Measurements from ENCODE around the gene SSBP2.

DNA sequence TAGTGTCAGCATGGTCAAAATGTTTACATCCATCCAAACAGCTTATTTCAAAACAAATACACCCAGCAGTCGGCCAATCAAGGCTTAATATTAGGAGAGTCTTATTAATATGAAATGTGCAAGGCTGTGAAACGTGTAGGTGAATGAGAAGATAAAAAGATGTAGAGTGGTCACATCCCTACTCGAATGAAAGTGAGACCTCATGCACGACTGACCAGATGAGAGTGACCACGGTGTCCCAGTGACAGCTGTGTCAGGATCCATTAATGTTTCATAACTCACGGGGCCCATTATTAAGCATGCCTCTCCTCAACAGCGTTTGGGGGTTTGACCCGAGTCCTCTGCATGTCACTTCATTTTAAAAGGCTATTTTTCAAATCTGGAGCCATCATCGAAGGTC, 39.4 kb upstream of the SSBP2 start:
- TF ChIP-seq ZNF274 (IDR thresholded peaks at IDR 0.05; ENCODE audit: low read depth, low read length) (no peak), REST (IDR thresholded peaks at IDR 0.05; ENCODE audit: low read depth) (no peak), EZH2 (IDR thresholded peaks at IDR 0.05) (no peak), CEBPB (IDR thresholded peaks at IDR 0.05; ENCODE audit: low read depth) (no peak), POLR2A (IDR thresholded peaks at IDR 0.05; ENCODE audit: borderline replicate concordance, extremely low read depth, insufficient read depth, insufficient read length) (no peak), CTCF (IDR thresholded peaks at IDR 0.05 in 2 of 3, conservative IDR thresholded peaks at IDR 0.05 in 1 of 3; ENCODE audit: borderline replicate concordance in 1 of 3, insufficient read depth in 1 of 3, low read depth in 2 of 3, low read length in 2 of 3) (no peak), POLR2AphosphoS5 (IDR thresholded peaks at IDR 0.05; ENCODE audit: low read depth, low read length) (no peak)
- TF ChIP-seq, protein P1, sequence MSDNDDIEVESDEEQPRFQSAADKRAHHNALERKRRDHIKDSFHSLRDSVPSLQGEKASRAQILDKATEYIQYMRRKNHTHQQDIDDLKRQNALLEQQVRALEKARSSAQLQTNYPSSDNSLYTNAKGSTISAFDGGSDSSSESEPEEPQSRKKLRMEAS (IDR thresholded peaks at IDR 0.05): no peak

All from HCT116 (cell line).